Calu3 (cell line): ENCODE results near the gene ZNF579. TPM values are rescaled to one million over a fixed set of nuclear protein-coding genes. Genes with fewer than 3 reads are reported as not detected.

ENCODE experiments used
- BruUV-seq: library from RNA; stranded (reverse); fragments of 400-500 nt; replicated peaks from 2 replicates; lab custom pipeline; 2021; lab: Mats Ljungman, UMichigan
- CTCF ChIA-PET: fragments of 300-600 bp; sonication (Branson Sonifier 250); formaldehyde crosslinking; loops from one replicate; lab custom pipeline; 2022; ENCODE audit warnings: antibody characterized with exemption; lab: Charles Lee
- DNase-seq: peaks from one replicate; pipeline ENCODE4 v3.0.0; 2022
- H3K27ac Mint-ChIP-seq: one replicate; pipeline ENCODE4 v1.8.0; 2022; ENCODE audit warnings: mixed read lengths; ENCODE audit not compliant: unreplicated experiment
- H3K27me3 Mint-ChIP-seq: one replicate; pipeline ENCODE4 v1.8.0; 2022; ENCODE audit warnings: mixed read lengths; ENCODE audit not compliant: unreplicated experiment
- H3K36me3 Mint-ChIP-seq: one replicate; pipeline ENCODE4 v1.8.0; 2022; ENCODE audit warnings: mild to moderate bottlenecking, moderate library complexity, mixed read lengths; ENCODE audit not compliant: insufficient read depth, unreplicated experiment
- H3K4me1 Mint-ChIP-seq: one replicate; pipeline ENCODE4 v1.8.0; 2022; ENCODE audit warnings: mild to moderate bottlenecking, low read depth, mixed read lengths; ENCODE audit not compliant: unreplicated experiment
- H3K4me3 Mint-ChIP-seq: one replicate; pipeline ENCODE4 v1.8.0; 2022; ENCODE audit warnings: mild to moderate bottlenecking, low read depth, moderate library complexity, mixed read lengths; ENCODE audit not compliant: unreplicated experiment
- H3K9me3 Mint-ChIP-seq: one replicate; pipeline ENCODE4 v1.8.0; 2022; ENCODE audit warnings: low read depth, mixed read lengths; ENCODE audit not compliant: unreplicated experiment
- CTCF ChIP-seq: fragments of 200-600 bp; IDR thresholded peaks from one replicate; pipeline ENCODE4 v1.8.0; 2022; ENCODE audit warnings: antibody characterized with exemption; ENCODE audit not compliant: unreplicated experiment
- intact Hi-C: fragments of 100-400 bp; cut with micrococcal nuclease; formaldehyde crosslinking; loops from one replicate; pipeline ENCODE4 v1.10.0; 2022; ENCODE audit not compliant: unreplicated experiment
- total RNA-seq: library from RNA; stranded (reverse); gene quantifications from 2 replicates; pipeline ENCODE4 v1.2.3, GENCODE V29; 2022

Gene ZNF579
- total RNA-seq, 1 experiment from 2014 or later, result 29.8 TPM

GRCh38 chr19:55599842-55600661 lies 19.4 kb upstream of the ZNF579 start, which contains the start of gene ZNF524:
Gene ZNF524 (plus strand): TSS chr19:55600288. CDS start chr19:55602113, 1,825 bp downstream.
- no peak for TF ChIP-seq CTCF
- CTCF ChIA-PET, result interaction anchor here (0.6 to 1.6 kb wide), 10 partner anchors 13 to 1709 kb away, joined by 3 to 9 read pairs (median 4); no protein-coding TSS in a partner anchor
- Mint-ChIP-seq H3K27me3 (no peaks in the 10 kb centered on the region), H3K4me1 (peaks cover 24% of the 10 kb centered on the region), H3K27ac (peak within 1 kb of the TSS; percentile 94), H3K36me3 (peaks cover 83% of the 10 kb centered on the region), H3K4me3 (peak within 1 kb of the TSS; percentile 87), H3K9me3 (no peaks in the 10 kb centered on the region)
- BruUV-seq, result no TSS peak
- DNase-seq, result peak; percentile 89
- intact Hi-C loops, result loop anchor here (2.0 to 5.0 kb wide), 2 partner anchors 53 to 83 kb away; partner anchors contain the start of gene SBK3

- DNase-seq, result peak; percentile 99
- Mint-ChIP-seq H3K9me3 (no peaks in the 10 kb centered on the region), H3K4me1 (peaks cover 19% of the 10 kb centered on the region)
These were observed 18.8 kb upstream of the ZNF579 start, which contains the start of gene FIZ1 for GRCh38 chr19:55599468-55599841. Gene FIZ1 (minus strand): TSS chr19:55599517. CDS start chr19:55597865, 1,652 bp downstream.

GRCh38 chr19:55598719-55599467 lies 18.2 kb upstream of the ZNF579 start:
- no peaks in the 10 kb centered on the region for H3K27me3 Mint-ChIP-seq
- CTCF ChIA-PET, result interaction anchor here (0.6 to 1.6 kb wide), 16 partner anchors 12 to 1215 kb away, joined by 3 to 9 read pairs (median 4); partner anchors contain the start of gene ZNF579
- H3K4me1 Mint-ChIP-seq, result peaks cover 15% of the 10 kb centered on the region
- intact Hi-C loops, result loop anchor here (2.0 to 5.0 kb wide), 2 partner anchors 52 to 82 kb away; partner anchors contain the start of gene SBK3
- H3K4me3 Mint-ChIP-seq, result peak overlapping the region; percentile 87
- BruUV-seq, result no TSS peak
- DNase-seq, result peak; percentile 98
- peak overlapping the region; percentile 94 for H3K27ac Mint-ChIP-seq
- H3K36me3 Mint-ChIP-seq, result peaks cover 79% of the 10 kb centered on the region
- H3K9me3 Mint-ChIP-seq, result no peaks in the 10 kb centered on the region
- TF ChIP-seq CTCF, result no peak

More at GRCh38 chr19:55599468-55599841, 18.8 kb upstream of the ZNF579 start, which contains the start of gene FIZ1:
- CTCF ChIA-PET, result interaction anchor here (0.6 to 1.6 kb wide), 18 partner anchors 12 to 1215 kb away, joined by 3 to 9 read pairs (median 3); partner anchors contain the start of gene ZNF579
- intact Hi-C loops, result loop anchor here (2.0 to 5.0 kb wide), 2 partner anchors 52 to 83 kb away; partner anchors contain the start of gene SBK3
- no peak for TF ChIP-seq CTCF
- H3K4me3 Mint-ChIP-seq, result peak within 1 kb of the TSS; percentile 87
- H3K27me3 Mint-ChIP-seq, result no peaks in the 10 kb centered on the region
- peak within 1 kb of the TSS; percentile 94 for H3K27ac Mint-ChIP-seq
- peaks cover 83% of the 10 kb centered on the region for H3K36me3 Mint-ChIP-seq
- no TSS peak for BruUV-seq

- TF ChIP-seq CTCF, result no peak
- no peaks in the 10 kb centered on the region for H3K27me3 Mint-ChIP-seq
- no peak overlapping the region for H3K4me3 Mint-ChIP-seq
- H3K9me3 Mint-ChIP-seq, result no peaks in the 10 kb centered on the region
- peaks cover 72% of the 10 kb centered on the region for H3K36me3 Mint-ChIP-seq
- CTCF ChIA-PET, result no interaction called here
- H3K27ac Mint-ChIP-seq, result no peak overlapping the region
- DNase-seq, result no peak
- BruUV-seq, result no TSS peak
- intact Hi-C loops, result loop anchor here (2.0 to 5.0 kb wide), 2 partner anchors 51 to 81 kb away; partner anchors contain the start of gene SBK3
- peaks cover 15% of the 10 kb centered on the region for H3K4me1 Mint-ChIP-seq
These were observed 17.4 kb upstream of the ZNF579 start for GRCh38 chr19:55598034-55598433.
